ENCODE measurements around the gene C12orf50.
A peak's percentile ranks its signal among the peaks of the same experiment; 100 is the strongest.
"Not testable (repeated sequence)": the region's sequence is repeated elsewhere in the genome, so short reads cannot be mapped to it uniquely, and the experiment has no call there.

C12orf50 gene

GRCh38 chr12:88029093-88029665 lies at the start of gene C12orf50:
C12orf50 (minus strand) TSS chr12:88029401; CDS start chr12:88026962, 2,439 bp downstream.
- DNase-seq: no peak

GRCh38 chr12:88067301-88067700 lies 38.1 kb upstream of the C12orf50 start:
- DNase-seq: no peak

- no peak for DNase-seq
Observed at GRCh38 chr12:88063375-88063774, 34.2 kb upstream of the C12orf50 start.

- DNase-seq: no peak
Observed at GRCh38 chr12:88062474-88062873, 33.3 kb upstream of the C12orf50 start.

GRCh38 chr12:88058719-88059077 lies 29.5 kb upstream of the C12orf50 start:
- no peak for DNase-seq

- no peak for DNase-seq
Observed at GRCh38 chr12:88057994-88058718, 29.0 kb upstream of the C12orf50 start.

- DNase-seq: no peak
Observed at GRCh38 chr12:88056571-88056970, 27.4 kb upstream of the C12orf50 start.

GRCh38 chr12:88052686-88053085 lies 23.5 kb upstream of the C12orf50 start:
- peak; percentile 4 for DNase-seq

GRCh38 chr12:88044035-88044434 lies 14.8 kb upstream of the C12orf50 start:
- no peak for DNase-seq

- DNase-seq: no peak
Observed at GRCh38 chr12:88037770-88038169, 8.6 kb upstream of the C12orf50 start.

- DNase-seq: no peak
Observed at GRCh38 chr12:88036353-88036965, 7.3 kb upstream of the C12orf50 start.

GRCh38 chr12:88035907-88036289 lies 6.7 kb upstream of the C12orf50 start:
- no peak for DNase-seq

- DNase-seq: peak; percentile 85
Observed at GRCh38 chr12:88035271-88035906, 6.2 kb upstream of the C12orf50 start.

- not testable (repeated sequence) for DNase-seq
Observed at GRCh38 chr12:88031161-88031560, 2.0 kb upstream of the C12orf50 start.

- DNase-seq: no peak
Observed at GRCh38 chr12:88026196-88026595, 3.0 kb downstream of the C12orf50 start.

- no peak for DNase-seq
Observed at GRCh38 chr12:88017964-88018363, 11.2 kb downstream of the C12orf50 start.

GRCh38 chr12:88015825-88016224 lies 13.4 kb downstream of the C12orf50 start:
- no peak for DNase-seq

GRCh38 chr12:88011755-88012154 lies 17.4 kb downstream of the C12orf50 start:
- no peak for DNase-seq

- no peak for DNase-seq
Observed at GRCh38 chr12:88006351-88006750, 22.9 kb downstream of the C12orf50 start.

GRCh38 chr12:88001327-88001726 lies 27.9 kb downstream of the C12orf50 start:
- DNase-seq: no peak

GRCh38 chr12:87995581-87996178 lies 33.5 kb downstream of the C12orf50 start:
- DNase-seq: peak; percentile 31

- no peak for DNase-seq
Observed at GRCh38 chr12:87991483-87991882, 37.7 kb downstream of the C12orf50 start.

- DNase-seq: no peak
Observed at GRCh38 chr12:87988534-87988933, 40.7 kb downstream of the C12orf50 start.
